Liver (tissue), 9 donors: Measurements from ENCODE around the gene ELP5. TPM values are rescaled to one million over a fixed set of nuclear protein-coding genes. Genes with fewer than 3 reads are reported as not detected.

Experiments
- DNase-seq: peaks from one replicate; pipeline ENCODE4 v3.0.0-alpha.2; 2017; ENCODE audit warnings: low spot score
- H3K27ac ChIP-seq, 2 donors: one replicate each; pipeline ENCODE4 v1.7.0; 2013; ENCODE audit warnings: inconsistent platforms in 2 of 2, low read length in 2 of 2, control low read depth in 1 of 2, low read depth in 1 of 2, mild to moderate bottlenecking in 1 of 2
- H3K27me3 ChIP-seq, 4 donors: one replicate each; pipeline versions ENCODE4 v1.6.1 to v1.7.0; 2013; ENCODE audit warnings: low read length in 3 of 4, inconsistent platforms in 1 of 4, mild to moderate bottlenecking in 1 of 4, moderate library complexity in 1 of 4; ENCODE audit not compliant: control insufficient read depth in 4 of 4, insufficient read depth in 4 of 4
- H3K36me3 ChIP-seq, 4 donors: one replicate each; pipeline versions ENCODE4 v1.6.1 to v1.7.0; 2013; ENCODE audit warnings: low read length in 3 of 4, mild to moderate bottlenecking in 3 of 4, low read depth in 1 of 4, moderate library complexity in 1 of 4; ENCODE audit not compliant: control insufficient read depth in 4 of 4, insufficient read depth in 3 of 4
- H3K4me1 ChIP-seq, 4 donors: one replicate each; pipeline versions ENCODE4 v1.6.1 to v1.7.0; 2013; ENCODE audit warnings: low read length in 3 of 4, mild to moderate bottlenecking in 3 of 4, moderate library complexity in 1 of 4; ENCODE audit not compliant: control insufficient read depth in 4 of 4, insufficient read depth in 4 of 4
- H3K4me3 ChIP-seq, 3 donors: one replicate each; pipeline versions ENCODE4 v1.6.1 to v1.7.0; 2013; ENCODE audit warnings: low read length in 3 of 3, control low read depth in 1 of 3, low read depth in 1 of 3, mild to moderate bottlenecking in 1 of 3
- H3K9ac ChIP-seq, 2 donors: one replicate each; pipeline ENCODE4 v1.7.0; 2013; ENCODE audit warnings: low read length in 2 of 2, mild to moderate bottlenecking in 2 of 2, moderate library complexity in 2 of 2, control low read depth in 1 of 2, low read depth in 1 of 2
- H3K9me3 ChIP-seq, 4 donors: one replicate each; pipeline versions ENCODE4 v1.6.1 to v1.7.0; 2013; ENCODE audit warnings: low read length in 3 of 4; ENCODE audit not compliant: control insufficient read depth in 4 of 4
- EGR1 ChIP-seq, 2 donors: IDR thresholded peaks; 2 replicates each; pipeline ENCODE4 v1.6.1; 2016 to 2018; ENCODE audit warnings: antibody characterized with exemption in 2 of 2, low read depth in 2 of 2
- FOXA1 ChIP-seq: IDR thresholded peaks from 2 replicates; pipeline ENCODE4 v1.6.1; 2016; ENCODE audit warnings: antibody characterized with exemption
- GABPA ChIP-seq, 2 donors: IDR thresholded peaks in 1 of 2; conservative IDR thresholded peaks in 1 of 2; 2 replicates each; pipeline ENCODE4 v1.6.1; 2016; ENCODE audit warnings: antibody characterized with exemption in 2 of 2, mild to moderate bottlenecking in 1 of 2, moderate library complexity in 1 of 2
- HNF4A ChIP-seq, 2 donors: conservative IDR thresholded peaks; 2 replicates each; pipeline ENCODE4 v1.6.1; 2016; ENCODE audit warnings: antibody characterized with exemption in 2 of 2, mild to moderate bottlenecking in 2 of 2
- JUND ChIP-seq, 2 donors: IDR thresholded peaks; 2 replicates each; pipeline ENCODE4 v1.6.1; 2016; ENCODE audit warnings: antibody characterized with exemption in 2 of 2
- NR2F2 ChIP-seq: IDR thresholded peaks from 2 replicates; pipeline ENCODE4 v1.6.1; 2016; ENCODE audit warnings: antibody characterized with exemption
- RXRA ChIP-seq, 2 donors: IDR thresholded peaks; 2 replicates each; pipeline ENCODE4 v1.6.1; 2017 to 2018; ENCODE audit warnings: antibody characterized with exemption in 2 of 2, mild to moderate bottlenecking in 1 of 2
- TAF1 ChIP-seq: conservative IDR thresholded peaks from 2 replicates; pipeline ENCODE4 v1.6.1; 2016; ENCODE audit warnings: antibody characterized with exemption, mild to moderate bottlenecking
- WGBS: extraction: QIAGEN DNeasy Blood & Tissue Kit; methylation state at CpG from one replicate; pipeline ENCODE4 v1.1.7; 2013; 5-methylcytosine and 5-hydroxymethylcytosine counted together
- polyA plus RNA-seq, 2 donors: library from polyadenylated mRNA; stranded (reverse) in 1 of 2; unstranded in 1 of 2; fragments of 200-250 nt in 1 of 2; fragments of >200 nt in 1 of 2; fragmentation: Nextera tagmentation in 1 of 2; extraction: Ambion mirVana in 1 of 2; gene quantifications; one replicate each; pipeline versions ENCODE4 v1.2.1 to v1.2.3, GENCODE V29; 2013 to 2015
- total RNA-seq, 2 donors: library from RNA; depleted of rRNA; stranded (reverse); fragments of >200 nt; gene quantifications; one replicate each; pipeline ENCODE4 v1.2.3, GENCODE V29; 2014
- TF ChIP-seq, protein P1 (sequence below): IDR thresholded peaks from 2 replicates; pipeline ENCODE4 v1.6.1; 2016; ENCODE audit warnings: antibody characterized with exemption, mild to moderate bottlenecking
- TF ChIP-seq, protein P2 (sequence below): fragments of 150-350 bp; IDR thresholded peaks from 2 replicates; pipeline ENCODE4 v1.5.1; 2017; ENCODE audit warnings: improper control_type of control experiment, low read depth, low read length; ENCODE audit not compliant: missing input control
- TF ChIP-seq, protein P3 (sequence below): IDR thresholded peaks from 2 replicates; pipeline ENCODE4 v1.6.1; 2016; ENCODE audit warnings: antibody characterized with exemption
- TF ChIP-seq, protein P4 (sequence below): IDR thresholded peaks from 2 replicates; pipeline ENCODE4 v1.6.1; 2016; ENCODE audit warnings: antibody characterized with exemption
- TF ChIP-seq, protein P5 (sequence below): IDR thresholded peaks from 2 replicates; pipeline ENCODE4 v1.6.1; 2016; ENCODE audit warnings: antibody characterized with exemption
- donor health status: healthy.
- donor health status: healthy.
- donor health status: healthy.
- donor health status: healthy.
- donor health status: healthy.

The ELP5 gene
- total and polyA plus RNA-seq, 4 donors, result 19.3 to 38.4 (median 26.6) TPM

DNA sequence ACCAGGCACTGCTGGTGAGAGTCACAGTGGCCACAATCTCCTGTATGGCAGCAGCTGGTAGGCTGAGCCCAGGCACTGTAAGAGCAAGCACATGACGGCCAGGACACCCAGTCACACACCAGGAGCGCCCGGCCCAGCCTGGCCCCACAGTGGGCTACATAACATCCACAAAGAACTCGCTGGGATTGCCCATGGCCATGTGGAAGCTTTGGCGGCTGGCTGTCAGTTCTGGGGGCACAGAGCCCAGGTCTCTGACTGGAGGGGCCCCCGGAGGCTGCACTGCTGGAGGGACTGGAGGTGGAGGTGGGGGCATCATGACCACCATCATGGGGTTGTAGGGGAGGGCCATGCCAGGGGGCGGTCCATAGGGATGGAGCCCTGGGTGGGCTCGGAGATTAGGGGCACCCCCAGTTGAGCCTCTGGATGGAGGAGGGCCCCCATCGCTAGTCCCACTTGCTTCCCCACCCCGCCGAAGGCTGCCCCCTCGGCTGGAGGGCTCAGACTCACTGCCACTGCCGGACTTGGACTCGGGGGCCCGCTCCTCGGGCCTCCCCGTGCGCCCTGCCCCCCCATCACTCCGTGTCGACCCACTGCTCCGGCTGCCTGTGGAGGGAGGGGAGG is 26.2 kb upstream of the ELP5 start:
- Histone ChIP-seq H3K27ac (no peak overlapping the region), H3K4me1 (peaks cover 5 to 35% (median 28%) of the 10 kb centered on the region in 4 donors), H3K9me3 (no peaks in the 10 kb centered on the region), H3K36me3 (peaks cover 21 to 88% (median 48%) of the 10 kb centered on the region in 4 donors), H3K4me3 (no peak overlapping the region), H3K27me3 (no peaks in the 10 kb centered on the region), H3K9ac (no peak overlapping the region)
- WGBS, result 89% methylated on average over 21 of the region's 21 CpGs
- TF ChIP-seq FOXA1 (no peak), GABPA (IDR thresholded peaks at IDR 0.05 in 1 of 2, conservative IDR thresholded peaks at IDR 0.05 in 1 of 2) (no peak), HNF4A (conservative IDR thresholded peaks at IDR 0.05) (no peak), JUND (IDR thresholded peaks at IDR 0.05) (no peak), EGR1 (IDR thresholded peaks at IDR 0.05; ENCODE audit: low read depth in 2 of 2) (no peak), TAF1 (no peak), RXRA (IDR thresholded peaks at IDR 0.05) (no peak), NR2F2 (no peak)
- TF ChIP-seq, protein P1, sequence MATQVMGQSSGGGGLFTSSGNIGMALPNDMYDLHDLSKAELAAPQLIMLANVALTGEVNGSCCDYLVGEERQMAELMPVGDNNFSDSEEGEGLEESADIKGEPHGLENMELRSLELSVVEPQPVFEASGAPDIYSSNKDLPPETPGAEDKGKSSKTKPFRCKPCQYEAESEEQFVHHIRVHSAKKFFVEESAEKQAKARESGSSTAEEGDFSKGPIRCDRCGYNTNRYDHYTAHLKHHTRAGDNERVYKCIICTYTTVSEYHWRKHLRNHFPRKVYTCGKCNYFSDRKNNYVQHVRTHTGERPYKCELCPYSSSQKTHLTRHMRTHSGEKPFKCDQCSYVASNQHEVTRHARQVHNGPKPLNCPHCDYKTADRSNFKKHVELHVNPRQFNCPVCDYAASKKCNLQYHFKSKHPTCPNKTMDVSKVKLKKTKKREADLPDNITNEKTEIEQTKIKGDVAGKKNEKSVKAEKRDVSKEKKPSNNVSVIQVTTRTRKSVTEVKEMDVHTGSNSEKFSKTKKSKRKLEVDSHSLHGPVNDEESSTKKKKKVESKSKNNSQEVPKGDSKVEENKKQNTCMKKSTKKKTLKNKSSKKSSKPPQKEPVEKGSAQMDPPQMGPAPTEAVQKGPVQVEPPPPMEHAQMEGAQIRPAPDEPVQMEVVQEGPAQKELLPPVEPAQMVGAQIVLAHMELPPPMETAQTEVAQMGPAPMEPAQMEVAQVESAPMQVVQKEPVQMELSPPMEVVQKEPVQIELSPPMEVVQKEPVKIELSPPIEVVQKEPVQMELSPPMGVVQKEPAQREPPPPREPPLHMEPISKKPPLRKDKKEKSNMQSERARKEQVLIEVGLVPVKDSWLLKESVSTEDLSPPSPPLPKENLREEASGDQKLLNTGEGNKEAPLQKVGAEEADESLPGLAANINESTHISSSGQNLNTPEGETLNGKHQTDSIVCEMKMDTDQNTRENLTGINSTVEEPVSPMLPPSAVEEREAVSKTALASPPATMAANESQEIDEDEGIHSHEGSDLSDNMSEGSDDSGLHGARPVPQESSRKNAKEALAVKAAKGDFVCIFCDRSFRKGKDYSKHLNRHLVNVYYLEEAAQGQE, result no peak
- TF ChIP-seq, protein P2, sequence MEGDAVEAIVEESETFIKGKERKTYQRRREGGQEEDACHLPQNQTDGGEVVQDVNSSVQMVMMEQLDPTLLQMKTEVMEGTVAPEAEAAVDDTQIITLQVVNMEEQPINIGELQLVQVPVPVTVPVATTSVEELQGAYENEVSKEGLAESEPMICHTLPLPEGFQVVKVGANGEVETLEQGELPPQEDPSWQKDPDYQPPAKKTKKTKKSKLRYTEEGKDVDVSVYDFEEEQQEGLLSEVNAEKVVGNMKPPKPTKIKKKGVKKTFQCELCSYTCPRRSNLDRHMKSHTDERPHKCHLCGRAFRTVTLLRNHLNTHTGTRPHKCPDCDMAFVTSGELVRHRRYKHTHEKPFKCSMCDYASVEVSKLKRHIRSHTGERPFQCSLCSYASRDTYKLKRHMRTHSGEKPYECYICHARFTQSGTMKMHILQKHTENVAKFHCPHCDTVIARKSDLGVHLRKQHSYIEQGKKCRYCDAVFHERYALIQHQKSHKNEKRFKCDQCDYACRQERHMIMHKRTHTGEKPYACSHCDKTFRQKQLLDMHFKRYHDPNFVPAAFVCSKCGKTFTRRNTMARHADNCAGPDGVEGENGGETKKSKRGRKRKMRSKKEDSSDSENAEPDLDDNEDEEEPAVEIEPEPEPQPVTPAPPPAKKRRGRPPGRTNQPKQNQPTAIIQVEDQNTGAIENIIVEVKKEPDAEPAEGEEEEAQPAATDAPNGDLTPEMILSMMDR, result no peak
- TF ChIP-seq, protein P3, sequence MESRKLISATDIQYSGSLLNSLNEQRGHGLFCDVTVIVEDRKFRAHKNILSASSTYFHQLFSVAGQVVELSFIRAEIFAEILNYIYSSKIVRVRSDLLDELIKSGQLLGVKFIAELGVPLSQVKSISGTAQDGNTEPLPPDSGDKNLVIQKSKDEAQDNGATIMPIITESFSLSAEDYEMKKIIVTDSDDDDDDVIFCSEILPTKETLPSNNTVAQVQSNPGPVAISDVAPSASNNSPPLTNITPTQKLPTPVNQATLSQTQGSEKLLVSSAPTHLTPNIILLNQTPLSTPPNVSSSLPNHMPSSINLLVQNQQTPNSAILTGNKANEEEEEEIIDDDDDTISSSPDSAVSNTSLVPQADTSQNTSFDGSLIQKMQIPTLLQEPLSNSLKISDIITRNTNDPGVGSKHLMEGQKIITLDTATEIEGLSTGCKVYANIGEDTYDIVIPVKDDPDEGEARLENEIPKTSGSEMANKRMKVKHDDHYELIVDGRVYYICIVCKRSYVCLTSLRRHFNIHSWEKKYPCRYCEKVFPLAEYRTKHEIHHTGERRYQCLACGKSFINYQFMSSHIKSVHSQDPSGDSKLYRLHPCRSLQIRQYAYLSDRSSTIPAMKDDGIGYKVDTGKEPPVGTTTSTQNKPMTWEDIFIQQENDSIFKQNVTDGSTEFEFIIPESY, result no peak
- TF ChIP-seq, protein P4, sequence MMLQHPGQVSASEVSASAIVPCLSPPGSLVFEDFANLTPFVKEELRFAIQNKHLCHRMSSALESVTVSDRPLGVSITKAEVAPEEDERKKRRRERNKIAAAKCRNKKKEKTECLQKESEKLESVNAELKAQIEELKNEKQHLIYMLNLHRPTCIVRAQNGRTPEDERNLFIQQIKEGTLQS, result no peak
- TF ChIP-seq, protein P5, sequence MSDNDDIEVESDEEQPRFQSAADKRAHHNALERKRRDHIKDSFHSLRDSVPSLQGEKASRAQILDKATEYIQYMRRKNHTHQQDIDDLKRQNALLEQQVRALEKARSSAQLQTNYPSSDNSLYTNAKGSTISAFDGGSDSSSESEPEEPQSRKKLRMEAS, result no peak
- no peak for DNase-seq
